Measurements from ENCODE around the gene ASF1B. TPM values are rescaled to one million over a fixed set of nuclear protein-coding genes. Genes with fewer than 3 reads are reported as not detected.

The ASF1B gene
- total RNA-seq, 1 experiment from 2014 or later: 54.6 TPM

- peak; percentile 79 for DNase-seq (ENCODE audit: low spot score)
- POLR2A ChIA-PET (ENCODE audit: low non-redundant PET): no interaction called here
- H3K36me3 ChIP-seq (ENCODE audit: insufficient read depth, low read length, poor library complexity, severe bottlenecking): peaks cover 6% of the 10 kb centered on the region
- H3K27me3 ChIP-seq (replicated peaks; ENCODE audit: insufficient read depth, low read depth, low read length, poor library complexity): no peaks in the 10 kb centered on the region
- CTCF ChIA-PET: interaction anchor here (1.2 kb wide), 1 partner anchor 199 kb away, joined by 3 read pairs; no protein-coding TSS in a partner anchor
- H3K4me1 ChIP-seq (ENCODE audit: insufficient read depth, low read length, poor library complexity, severe bottlenecking): peaks cover 37% of the 10 kb centered on the region
- TF ChIP-seq CTCF (conservative IDR thresholded peaks at IDR 0.05; ENCODE audit: low read depth, low read length) (no peak), EZH2 (IDR thresholded peaks at IDR 0.05; ENCODE audit: borderline replicate concordance, low read depth, low read length, poor library complexity, severe bottlenecking) (no peak)
- BruUV-seq (replicated peaks): no TSS peak
- H3K9me3 ChIP-seq (ENCODE audit: low read depth, low read length, poor library complexity, severe bottlenecking): no peaks in the 10 kb centered on the region
- intact Hi-C loops (cut with micrococcal nuclease; ENCODE audit: unreplicated experiment): no loop called here
- H3K4me3 ChIP-seq (ENCODE audit: low read depth, low read length, poor library complexity, severe bottlenecking): no peak overlapping the region
- peak overlapping the region; percentile 80 for H3K27ac ChIP-seq (ENCODE audit: low read depth, low read length, poor library complexity, severe bottlenecking)
Observed at GRCh38 chr19:14149509-14149994, 13.2 kb upstream of the ASF1B start.

GRCh38 chr19:14148751-14149410 lies 12.5 kb upstream of the ASF1B start:
- Histone ChIP-seq H3K4me3 (ENCODE audit: low read depth, low read length, poor library complexity, severe bottlenecking) (no peak overlapping the region), H3K9me3 (ENCODE audit: low read depth, low read length, poor library complexity, severe bottlenecking) (no peaks in the 10 kb centered on the region), H3K4me1 (ENCODE audit: insufficient read depth, low read length, poor library complexity, severe bottlenecking) (peaks cover 37% of the 10 kb centered on the region), H3K27ac (ENCODE audit: low read depth, low read length, poor library complexity, severe bottlenecking) (peak overlapping the region; percentile 80), H3K27me3 (replicated peaks; ENCODE audit: insufficient read depth, low read depth, low read length, poor library complexity) (no peaks in the 10 kb centered on the region), H3K36me3 (ENCODE audit: insufficient read depth, low read length, poor library complexity, severe bottlenecking) (peaks cover 6% of the 10 kb centered on the region)
- intact Hi-C loops (cut with micrococcal nuclease; ENCODE audit: unreplicated experiment): no loop called here
- no peak for DNase-seq (ENCODE audit: low spot score)
- no peak for TF ChIP-seq CTCF (conservative IDR thresholded peaks at IDR 0.05; ENCODE audit: low read depth, low read length)
- BruUV-seq (replicated peaks): no TSS peak
- CTCF ChIA-PET: interaction anchor here (0.7 kb wide), 1 partner anchor 9 kb away, joined by 3 read pairs; no protein-coding TSS in a partner anchor
- POLR2A ChIA-PET (ENCODE audit: low non-redundant PET): no interaction called here

- Histone ChIP-seq H3K36me3 (ENCODE audit: insufficient read depth, low read length, poor library complexity, severe bottlenecking) (peaks cover 6% of the 10 kb centered on the region), H3K4me1 (ENCODE audit: insufficient read depth, low read length, poor library complexity, severe bottlenecking) (peaks cover 37% of the 10 kb centered on the region), H3K4me3 (ENCODE audit: low read depth, low read length, poor library complexity, severe bottlenecking) (no peak overlapping the region), H3K27ac (ENCODE audit: low read depth, low read length, poor library complexity, severe bottlenecking) (peak overlapping the region; percentile 59), H3K9me3 (ENCODE audit: low read depth, low read length, poor library complexity, severe bottlenecking) (no peaks in the 10 kb centered on the region), H3K27me3 (replicated peaks; ENCODE audit: insufficient read depth, low read depth, low read length, poor library complexity) (no peaks in the 10 kb centered on the region)
- ChIA-PET POLR2A (ENCODE audit: low non-redundant PET) (no interaction called here), CTCF (interaction anchor here (0.6 to 0.7 kb wide), 2 partner anchors 10 to 247 kb away, joined by 3 to 5 read pairs; no protein-coding TSS in a partner anchor)
- peak; percentile 45 for DNase-seq (ENCODE audit: low spot score)
- TF ChIP-seq EZH2 (IDR thresholded peaks at IDR 0.05; ENCODE audit: borderline replicate concordance, low read depth, low read length, poor library complexity, severe bottlenecking): no peak
- peak; percentile 58 for TF ChIP-seq CTCF (conservative IDR thresholded peaks at IDR 0.05; ENCODE audit: low read depth, low read length)
- no TSS peak for BruUV-seq (replicated peaks)
- intact Hi-C loops (cut with micrococcal nuclease; ENCODE audit: unreplicated experiment): no loop called here
Observed at GRCh38 chr19:14147797-14148605, 11.6 kb upstream of the ASF1B start.
